Subcutaneous adipose tissue (tissue), 4 donors: ENCODE results near the gene NOTCH1. TPM values are rescaled to one million over a fixed set of nuclear protein-coding genes. Genes with fewer than 3 reads are reported as not detected.

ENCODE experiments used
- CTCF ChIP-seq: fragments of 450-650 bp; IDR thresholded peaks from one replicate; pipeline ENCODE4 v1.5.1; 2016; ENCODE audit warnings: low read depth, mild to moderate bottlenecking, control low read depth, antibody characterized with exemption, moderate library complexity
- total RNA-seq, 4 donors: library from RNA; depleted of rRNA; stranded (reverse); fragments of >200 nt; gene quantifications; one replicate each; pipeline ENCODE4 v1.1.0, GENCODE V29; 2016

Gene NOTCH1
- total RNA-seq, 4 donors from 2014 or later, result 18.0 to 94.4 (median 21.3) TPM

DNA sequence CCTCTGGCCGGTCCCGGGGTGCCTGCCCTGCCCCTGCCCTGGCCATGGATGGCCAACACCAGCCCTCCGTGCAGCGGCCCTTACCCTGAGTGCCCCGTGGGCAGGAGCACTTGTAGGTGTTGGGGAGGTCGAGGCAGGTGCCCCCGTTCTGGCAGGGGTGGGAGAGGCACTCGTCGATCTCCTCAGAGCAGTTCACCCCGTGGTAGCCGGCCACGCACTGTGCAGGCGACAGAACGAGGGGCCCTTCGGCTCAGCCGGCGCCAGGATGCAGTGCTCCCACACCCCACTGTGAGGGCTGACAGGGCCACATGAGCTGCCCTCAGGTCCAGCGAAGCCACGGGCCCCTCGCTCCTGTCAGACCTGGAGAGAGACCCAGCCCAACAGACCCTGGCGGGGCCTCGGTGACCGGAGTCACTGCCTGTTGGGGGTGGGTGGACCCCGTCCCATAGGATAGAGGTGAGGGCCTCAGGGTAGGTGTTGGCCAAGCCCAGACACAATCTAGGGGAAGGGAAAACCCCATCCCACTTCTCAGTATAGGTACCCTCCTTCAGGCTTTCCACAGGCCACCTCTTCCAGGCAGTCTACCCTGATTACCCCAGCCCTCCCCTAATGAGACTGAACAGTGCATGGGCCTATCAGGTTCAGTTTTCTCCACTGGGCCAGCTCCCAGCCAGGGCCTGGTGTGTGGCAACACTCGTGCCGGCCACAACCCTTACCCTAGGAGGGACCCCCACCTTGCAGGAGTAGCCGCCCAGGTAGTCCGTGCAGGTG is 38.4 kb downstream of the NOTCH1 start:
- no peak for TF ChIP-seq CTCF

DNA sequence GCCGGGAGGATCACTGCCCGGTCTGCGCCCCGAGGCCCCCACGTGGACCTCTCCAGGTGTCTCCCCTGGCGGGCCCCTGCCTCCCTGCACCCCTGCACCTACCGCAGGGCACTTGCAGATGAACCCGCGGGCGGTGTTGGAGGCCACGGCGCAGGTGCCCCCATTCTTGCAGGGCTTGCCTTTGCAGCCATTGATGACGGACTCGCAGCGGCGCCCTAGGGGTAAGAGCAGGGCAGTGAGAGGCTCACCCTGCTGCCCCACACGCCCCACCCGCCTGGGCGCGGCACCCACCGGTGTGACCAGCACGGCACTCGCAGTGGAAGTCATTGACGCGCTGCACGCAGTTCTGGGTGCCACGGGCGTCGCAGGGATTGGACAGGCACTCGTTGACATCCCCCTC is 39.4 kb downstream of the NOTCH1 start:
- no peak for TF ChIP-seq CTCF

DNA sequence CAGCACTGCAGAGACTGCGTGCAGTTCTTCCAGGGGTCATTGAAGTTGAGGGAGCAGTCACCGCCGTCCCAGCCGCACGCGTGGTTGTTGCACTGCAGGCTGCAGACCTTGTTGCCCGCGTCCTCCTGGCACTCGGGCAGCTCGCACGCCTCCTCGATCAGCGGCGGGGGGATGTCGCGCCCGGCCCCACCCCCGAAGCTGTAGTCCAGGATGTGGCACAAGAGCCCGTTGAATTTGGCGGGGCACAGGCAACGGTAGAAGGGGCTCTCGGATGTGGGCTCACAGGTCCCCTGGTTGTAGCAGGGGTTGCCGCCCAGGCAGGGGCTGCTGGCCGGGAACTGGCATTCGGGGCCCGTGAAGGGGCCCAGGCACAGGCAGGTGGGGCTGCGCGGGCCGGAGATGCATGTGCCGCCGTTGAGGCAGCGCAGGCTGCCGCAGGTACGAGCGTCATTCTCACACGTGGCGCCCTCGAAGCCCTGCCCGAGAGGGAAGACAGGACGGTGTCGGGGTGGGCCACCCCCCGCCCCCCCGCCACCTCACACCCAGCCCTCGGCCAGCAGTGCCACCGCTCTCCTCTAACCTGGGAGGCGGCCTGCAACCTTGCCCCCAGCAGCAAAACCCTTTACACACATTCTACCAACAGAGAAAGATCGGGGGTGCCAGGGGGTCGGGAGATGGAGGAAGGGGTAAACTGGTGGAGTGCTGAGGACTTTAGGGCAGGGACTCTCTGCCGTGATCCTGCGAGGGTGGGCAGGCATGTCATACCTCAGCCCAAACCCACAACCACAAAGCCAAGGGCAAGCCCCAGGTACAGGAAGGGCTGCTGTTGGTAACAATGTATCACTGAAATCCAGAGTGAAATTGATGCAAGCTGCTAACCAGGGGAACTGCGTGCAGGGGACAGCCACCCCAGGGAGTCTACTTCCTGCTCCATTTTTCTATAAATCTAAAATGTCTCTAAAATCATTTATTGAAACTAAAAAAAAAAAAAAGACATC is 40.1 kb downstream of the NOTCH1 start:
- TF ChIP-seq CTCF, result no peak

DNA sequence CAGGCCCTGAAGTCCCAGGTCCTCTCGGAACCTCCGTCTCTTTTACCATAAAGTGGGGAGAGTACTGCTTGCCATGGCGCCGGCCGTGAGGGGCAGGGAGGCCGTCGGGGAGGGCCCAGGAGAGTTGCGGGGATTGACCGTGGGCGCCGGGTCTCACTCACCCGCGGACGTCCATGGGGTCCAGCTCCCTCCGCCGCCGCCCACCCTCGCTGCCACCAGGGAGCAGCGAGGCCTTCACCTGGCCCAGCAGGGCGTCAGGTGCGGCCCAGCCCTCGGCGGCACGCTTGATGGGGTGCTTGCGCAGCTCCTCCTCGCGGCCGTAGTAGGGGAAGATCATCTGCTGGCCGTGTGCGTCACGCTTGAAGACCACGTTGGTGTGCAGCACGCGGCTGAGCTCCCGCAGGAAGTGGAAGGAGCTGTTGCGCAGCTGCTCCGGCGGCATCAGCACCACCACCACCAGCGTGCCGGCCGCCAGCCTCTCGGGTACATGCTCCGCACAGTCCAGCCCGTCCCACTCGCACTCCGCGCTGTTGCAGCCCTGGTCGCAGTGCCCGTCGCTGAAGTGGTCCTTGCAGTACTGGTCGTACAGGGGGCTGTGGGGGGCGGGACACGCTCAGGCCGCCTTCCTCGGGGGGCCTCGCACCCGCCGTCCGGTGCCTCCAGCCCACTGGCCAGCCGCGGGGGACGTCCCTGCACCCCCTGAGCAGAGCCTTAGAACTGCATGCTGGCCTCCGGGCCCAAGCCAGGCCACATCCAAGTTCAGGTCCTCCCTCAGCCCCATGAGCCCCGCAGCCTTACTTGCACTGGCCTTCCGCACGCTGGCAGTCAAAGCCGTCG is 41.1 kb downstream of the NOTCH1 start:
- no peak for TF ChIP-seq CTCF

- no peak for TF ChIP-seq CTCF
Measured at GRCh38 chr9:136502940-136503550, 42.8 kb downstream of the NOTCH1 start.

DNA sequence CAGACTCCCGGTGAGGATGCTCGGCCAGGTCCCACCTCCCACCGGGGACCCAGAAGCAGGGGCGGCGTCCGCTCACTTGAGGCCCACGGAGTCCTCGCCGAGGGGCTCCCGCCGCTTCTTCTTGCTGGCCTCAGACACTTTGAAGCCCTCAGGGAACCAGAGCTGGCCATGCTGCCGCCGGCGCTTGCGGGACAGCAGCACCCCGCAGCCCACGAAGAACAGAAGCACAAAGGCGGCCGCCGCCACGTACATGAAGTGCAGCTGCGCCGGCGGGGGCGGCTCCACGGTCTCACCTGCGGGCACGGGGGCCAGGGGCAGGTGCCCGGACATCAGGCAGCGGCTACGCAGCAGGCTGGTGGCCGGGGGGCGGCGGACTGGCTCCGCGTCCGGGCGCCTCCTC is 43.7 kb downstream of the NOTCH1 start:
- no peak for TF ChIP-seq CTCF
